Mesenteric fat pad (tissue), 1 donor: Measurements from ENCODE around the gene GAL3ST1. TPM values are rescaled to one million over a fixed set of nuclear protein-coding genes. Genes with fewer than 3 reads are reported as not detected.
"Not testable (repeated sequence)": the region's sequence is repeated elsewhere in the genome, so short reads cannot be mapped to it uniquely, and the experiment has no call there.

Experiments used
- DNase-seq: peaks from one replicate; pipeline ENCODE4 v3.0.0-alpha.2; 2020; ENCODE audit warnings: low spot score
- total RNA-seq: library from RNA; stranded (reverse); fragmentation: NEBNext Ultra II Directional; extraction: Animal tissue kit (Norgen Biotek cat#: 25700); gene quantifications from one replicate; pipeline ENCODE4 v1.2.1, GENCODE V29; 2021
- donor health status: DM: yes; HTN: yes; CAD: no.

GAL3ST1 gene
- total RNA-seq, 1 donor from 2014 or later: not detected

DNA sequence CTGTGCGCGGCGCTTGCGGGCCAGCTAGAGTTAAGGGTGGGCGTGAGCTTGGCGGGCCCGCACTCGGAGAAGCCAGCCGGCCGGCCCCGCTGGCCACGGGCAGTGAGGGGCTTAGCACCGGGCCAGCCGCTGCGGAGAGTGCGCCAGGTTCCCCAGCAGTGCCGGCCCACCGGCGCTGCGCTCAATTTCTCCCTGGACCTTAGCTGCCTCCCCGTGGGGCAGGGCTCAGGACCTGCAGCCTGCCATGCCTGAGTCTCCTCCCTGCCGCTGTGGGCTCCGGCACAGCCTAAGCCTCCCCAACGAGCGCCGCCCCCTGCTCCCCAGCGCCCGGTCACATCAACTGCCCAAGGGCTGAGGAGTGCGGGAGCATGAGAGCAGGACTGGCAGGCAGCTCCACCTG, 22.4 kb upstream of the GAL3ST1 start:
- no peak for DNase-seq

GRCh38 chr22:30596199-30596598, 21.7 kb upstream of the GAL3ST1 start:
- DNase-seq: no peak

GRCh38 chr22:30592360-30592713, 17.9 kb upstream of the GAL3ST1 start:
- not testable (repeated sequence) for DNase-seq

- peak; percentile 96 for DNase-seq
Observed at GRCh38 chr22:30591588-30592359, 17.3 kb upstream of the GAL3ST1 start, which contains the start of gene PES1. Gene PES1 (minus strand): TSS chr22:30591910. CDS start chr22:30591833, 77 bp downstream.

GRCh38 chr22:30591191-30591587, 16.7 kb upstream of the GAL3ST1 start:
- DNase-seq: no peak

GRCh38 chr22:30586414-30586813, 11.9 kb upstream of the GAL3ST1 start:
- DNase-seq: no peak

- no peak for DNase-seq
Observed at GRCh38 chr22:30584441-30584840, 10.0 kb upstream of the GAL3ST1 start.

DNA sequence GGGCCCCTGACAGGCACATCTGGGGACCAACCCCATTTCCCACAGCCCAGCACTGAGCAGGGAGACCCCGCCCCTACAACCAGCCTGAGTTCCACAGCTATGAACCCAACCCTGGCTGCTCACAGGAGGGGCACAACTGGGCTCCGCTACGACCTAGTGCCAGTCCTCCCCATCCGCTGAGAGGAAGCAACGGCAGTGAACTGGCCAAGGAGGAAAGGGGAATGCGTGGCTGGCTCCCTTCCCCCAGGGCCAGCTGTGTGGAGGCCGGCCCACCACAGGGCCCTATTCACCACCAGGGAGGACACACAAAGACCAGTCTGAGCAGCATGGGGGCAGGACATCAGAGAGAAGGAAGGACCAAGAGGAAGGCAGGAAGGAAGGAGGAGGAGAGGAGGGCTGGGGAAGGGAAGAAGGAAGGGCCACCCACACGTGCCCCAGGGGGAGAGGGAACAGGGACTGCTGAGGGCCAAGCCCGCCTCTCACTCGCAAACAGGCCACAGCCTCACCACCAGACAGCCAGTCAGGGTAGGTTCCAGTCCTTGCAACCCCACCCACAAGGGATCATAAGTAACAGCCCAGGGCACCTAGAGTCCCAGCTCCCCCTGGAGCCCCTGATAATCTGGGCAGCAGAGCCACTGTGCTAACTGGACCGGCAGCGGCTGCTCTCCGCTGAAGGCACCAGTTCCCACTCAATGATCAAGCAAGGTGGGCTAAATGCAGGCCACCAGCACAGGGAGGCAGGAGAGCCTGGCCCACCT, 8.5 kb upstream of the GAL3ST1 start:
- no peak for DNase-seq

GRCh38 chr22:30582051-30582450, 7.6 kb upstream of the GAL3ST1 start:
- no peak for DNase-seq

DNA sequence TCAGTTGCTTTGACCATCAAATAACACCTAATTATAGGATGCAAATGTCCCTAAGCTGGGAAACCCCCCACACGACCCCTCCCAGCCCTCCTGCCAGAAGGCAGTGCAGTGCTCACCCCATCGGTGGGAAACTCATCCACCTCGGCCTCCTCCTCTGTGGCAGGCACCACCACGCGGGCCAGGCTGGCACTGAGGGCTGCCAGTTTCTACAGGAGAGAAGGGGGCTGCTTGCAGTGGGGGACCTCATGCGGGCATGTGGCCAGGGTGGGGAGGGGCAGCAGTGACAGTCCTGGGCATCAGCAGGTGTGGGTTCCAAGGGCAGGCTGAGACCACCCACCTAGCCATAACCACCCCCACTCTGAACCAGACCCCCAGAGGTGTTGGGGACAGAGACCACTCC, 6.4 kb upstream of the GAL3ST1 start:
- DNase-seq: no peak

DNA sequence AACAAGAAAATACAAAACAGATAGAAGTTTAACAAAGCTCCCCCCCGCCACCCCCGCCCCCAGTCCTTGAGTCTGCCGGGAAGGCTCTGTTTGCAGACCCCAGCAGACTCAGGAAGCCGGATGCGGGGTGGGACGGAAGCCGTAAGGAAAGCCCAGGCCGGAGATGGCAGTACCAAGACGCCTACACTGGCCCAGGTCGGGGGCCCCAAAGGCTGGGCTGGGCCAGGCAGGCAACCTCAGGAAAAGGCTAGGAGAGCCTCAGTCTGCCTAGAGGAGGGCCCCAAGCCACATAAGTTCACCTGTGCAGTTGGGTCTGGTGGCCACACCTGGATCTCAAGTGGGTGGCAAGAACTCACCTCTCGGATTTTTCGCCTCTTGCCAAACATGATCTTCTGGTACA, 4.0 kb upstream of the GAL3ST1 start:
- DNase-seq: no peak

DNA sequence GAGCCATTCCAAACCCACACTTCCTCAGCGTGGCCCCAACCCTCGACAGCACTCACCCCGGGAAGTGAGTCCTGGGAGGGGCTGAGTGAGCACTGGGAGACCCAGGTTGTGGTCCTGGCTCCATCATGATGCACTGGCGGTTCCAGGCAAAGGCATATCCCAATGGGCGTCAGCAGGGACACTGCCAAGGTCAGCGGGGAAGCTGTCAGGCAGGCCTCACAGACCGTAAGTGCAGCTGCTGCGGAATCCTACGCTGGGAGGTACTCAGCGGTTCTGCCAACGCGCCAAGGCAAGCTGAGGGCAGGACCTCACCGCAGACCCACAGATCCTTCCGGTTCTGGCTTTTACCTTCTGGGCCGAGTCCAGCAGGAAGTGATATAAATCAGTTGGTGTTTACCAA, 1.4 kb upstream of the GAL3ST1 start:
- no peak for DNase-seq

DNA sequence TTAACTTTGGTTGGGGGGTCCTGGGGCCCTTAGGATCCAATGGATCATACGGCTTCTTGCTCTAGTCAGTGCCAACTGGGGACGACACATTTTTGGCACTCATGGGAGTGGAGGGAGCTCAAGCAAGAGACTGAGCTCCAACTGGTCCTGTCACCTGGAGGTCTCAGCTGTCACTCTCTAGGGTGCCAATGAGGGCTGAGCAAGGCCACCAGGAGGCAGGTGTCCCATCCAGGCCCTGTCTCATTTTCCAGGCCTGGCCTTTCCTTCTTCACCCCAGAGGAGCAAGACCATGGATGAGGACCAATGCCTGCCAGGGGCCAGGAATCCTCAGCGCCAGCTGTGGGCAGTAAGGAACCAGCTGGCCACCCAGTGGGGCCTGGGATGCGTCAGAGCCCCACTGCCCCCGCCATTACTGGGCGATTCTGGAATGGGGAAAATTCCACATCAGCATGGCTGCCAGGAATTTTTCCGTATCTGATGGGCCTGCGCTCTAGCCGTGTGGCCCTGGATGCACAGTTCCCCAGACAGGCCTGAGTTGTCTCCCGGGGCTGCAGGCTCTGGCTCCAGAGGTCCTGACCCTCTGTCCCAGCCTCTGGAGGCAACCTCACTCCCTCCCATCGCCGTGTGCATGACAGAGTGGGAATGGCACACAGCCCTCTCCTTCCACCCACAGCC, 669 bp upstream of the GAL3ST1 start:
- no peak for DNase-seq

DNA sequence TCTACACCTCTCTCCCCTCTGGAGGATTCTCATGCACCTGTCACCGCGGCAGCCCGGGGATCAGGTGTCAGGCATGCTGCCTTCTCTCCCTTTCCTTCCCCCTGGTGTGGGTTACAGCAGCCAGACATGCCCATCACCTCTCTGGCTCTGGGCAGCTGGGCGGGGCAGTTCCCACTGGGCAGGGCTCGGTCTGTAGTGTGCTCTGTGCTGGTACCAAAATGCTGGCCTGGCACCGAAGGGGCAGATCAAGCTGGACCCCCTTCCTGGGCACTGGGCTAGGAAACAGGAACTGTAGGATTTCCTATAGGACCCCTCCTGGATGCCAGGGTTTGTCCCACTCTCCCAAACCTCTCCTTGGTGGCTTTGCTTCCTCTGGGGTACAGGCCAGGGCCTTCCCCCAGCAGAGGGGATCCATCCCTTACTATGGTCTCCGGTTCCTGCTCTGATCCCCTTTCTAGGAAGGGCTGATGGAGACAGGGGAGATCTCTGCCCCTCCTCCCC, 821 bp downstream of the GAL3ST1 start:
- DNase-seq: no peak

GRCh38 chr22:30572840-30573593, 1.4 kb downstream of the GAL3ST1 start:
- DNase-seq: no peak

- no peak for DNase-seq
Observed at GRCh38 chr22:30572210-30572609, 2.3 kb downstream of the GAL3ST1 start.

DNA sequence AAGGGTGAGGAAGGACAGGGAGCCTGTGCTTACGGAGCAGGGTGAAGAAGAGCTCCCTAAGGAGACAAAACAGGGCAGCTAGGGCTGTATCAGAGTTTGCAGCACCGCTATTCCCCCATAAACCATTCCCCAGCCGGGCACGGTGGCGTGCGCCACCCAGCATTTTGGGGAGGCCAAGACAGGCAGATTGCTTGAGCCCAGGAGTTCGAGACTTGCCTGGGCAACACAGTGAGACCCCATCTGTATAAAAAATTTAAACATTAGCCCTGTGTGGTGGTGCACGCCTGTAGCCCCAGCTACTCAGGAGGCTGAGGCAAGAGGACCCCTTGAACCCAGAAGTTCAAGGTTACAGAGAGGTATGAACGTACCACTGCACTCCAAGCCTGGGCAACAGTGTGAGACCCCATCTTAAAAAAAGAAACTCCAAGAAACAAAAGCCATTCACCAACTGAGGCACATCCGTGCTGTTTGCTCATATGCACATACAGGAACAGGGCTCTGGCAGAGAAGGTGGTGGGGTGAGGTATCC, 4.7 kb downstream of the GAL3ST1 start:
- DNase-seq: no peak

DNA sequence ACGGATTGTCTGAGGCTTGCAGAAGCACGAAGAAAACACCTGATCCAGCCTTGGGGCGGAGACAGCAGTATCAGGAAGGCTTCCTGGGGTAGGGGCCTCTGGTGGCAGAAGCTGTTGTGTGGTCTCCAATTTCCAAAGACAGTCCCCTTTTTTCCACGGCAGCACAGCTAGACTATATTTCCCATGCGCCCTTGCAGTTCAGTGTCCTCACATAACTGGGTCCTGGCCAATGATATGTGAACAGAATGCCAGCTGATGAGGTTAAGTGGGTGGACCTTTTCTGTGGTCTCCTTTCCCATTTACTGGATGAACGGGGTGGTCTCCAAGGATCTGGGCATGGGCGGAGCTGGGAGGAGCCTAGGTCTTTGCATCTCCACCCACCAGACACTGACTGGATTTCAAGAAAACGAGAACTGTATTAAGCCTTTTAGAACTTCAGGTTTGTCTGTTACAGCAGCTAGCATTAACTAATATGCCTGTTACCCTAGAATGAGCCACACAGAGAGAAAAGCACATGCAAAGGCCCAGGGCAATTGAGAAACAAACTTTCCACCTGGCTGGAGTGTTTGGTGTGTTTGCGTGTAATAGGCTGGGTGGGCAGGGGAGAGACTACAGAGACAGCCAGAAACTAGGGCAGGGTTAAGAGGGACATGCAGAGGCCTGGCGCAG, 6.2 kb downstream of the GAL3ST1 start:
- no peak for DNase-seq

DNA sequence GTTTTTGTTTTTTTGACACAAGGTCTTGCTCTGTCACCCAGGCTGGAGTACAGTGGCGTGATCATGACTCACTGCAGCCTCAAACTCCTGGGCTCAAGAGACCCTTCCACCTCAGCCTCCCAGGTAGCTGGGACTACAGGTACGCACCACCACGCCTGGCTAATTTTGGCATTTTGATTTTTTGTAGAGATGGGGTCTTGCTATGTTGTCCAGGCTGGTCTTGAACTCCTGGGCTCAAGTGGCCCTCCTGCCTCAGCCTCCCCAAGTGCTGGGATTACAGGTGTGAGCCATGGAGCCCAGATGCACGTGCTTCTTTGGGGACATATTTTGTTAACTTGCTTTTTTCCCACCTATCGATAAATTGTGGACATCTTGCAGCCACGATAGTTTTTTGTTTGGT, 7.2 kb downstream of the GAL3ST1 start:
- DNase-seq: not testable (repeated sequence)

GRCh38 chr22:30566125-30566524, 8.3 kb downstream of the GAL3ST1 start:
- DNase-seq: no peak
